Skeletal muscle cell (primary cell): ENCODE data around the gene ACBD6.

Experiments
- DNase-seq: peaks from one replicate; pipeline ENCODE4 v3.0.0-alpha.2; 2010; ENCODE audit warnings: low read depth
- H3K4me3 ChIP-seq: 2 replicates; pipeline ENCODE4 v1.5.1; 2011; ENCODE audit warnings: low read depth, mild to moderate bottlenecking, control low read depth, low read length, moderate library complexity

Gene ACBD6

GRCh38 chr1:180253585-180254495, 248.5 kb downstream of the ACBD6 start:
- H3K4me3 ChIP-seq: no peak overlapping the region
- DNase-seq: no peak

- no peak for DNase-seq
- H3K4me3 ChIP-seq: no peak overlapping the region
Measured at GRCh38 chr1:180252638-180253536, 249.5 kb downstream of the ACBD6 start.

GRCh38 chr1:180251526-180252305, 250.7 kb downstream of the ACBD6 start:
- H3K4me3 ChIP-seq: no peak overlapping the region
- DNase-seq: no peak

- no peak for DNase-seq
- no peak overlapping the region for H3K4me3 ChIP-seq
Measured at GRCh38 chr1:180250883-180251509, 251.4 kb downstream of the ACBD6 start.

GRCh38 chr1:180250499-180250770, 251.9 kb downstream of the ACBD6 start:
- DNase-seq: no peak
- H3K4me3 ChIP-seq: no peak overlapping the region

- no peak overlapping the region for H3K4me3 ChIP-seq
Measured at GRCh38 chr1:180249725-180250498, 252.5 kb downstream of the ACBD6 start.

GRCh38 chr1:180248731-180249681, 253.4 kb downstream of the ACBD6 start:
- H3K4me3 ChIP-seq: no peak overlapping the region
- no peak for DNase-seq

More at GRCh38 chr1:180249725-180250498, 252.5 kb downstream of the ACBD6 start:
- no peak for DNase-seq

- H3K4me3 ChIP-seq: no peak overlapping the region
- no peak for DNase-seq
Measured at GRCh38 chr1:180248176-180248575, 254.2 kb downstream of the ACBD6 start.

GRCh38 chr1:180247580-180247979, 254.8 kb downstream of the ACBD6 start:
- H3K4me3 ChIP-seq: no peak overlapping the region
- DNase-seq: no peak

GRCh38 chr1:180247061-180247460, 255.3 kb downstream of the ACBD6 start:
- no peak for DNase-seq
- H3K4me3 ChIP-seq: no peak overlapping the region

- H3K4me3 ChIP-seq: no peak overlapping the region
- no peak for DNase-seq
Measured at GRCh38 chr1:180246579-180246978, 255.8 kb downstream of the ACBD6 start.

GRCh38 chr1:180244840-180245239, 257.5 kb downstream of the ACBD6 start:
- no peak for DNase-seq
- H3K4me3 ChIP-seq: no peak overlapping the region

GRCh38 chr1:180243517-180244221, 258.7 kb downstream of the ACBD6 start:
- H3K4me3 ChIP-seq: no peak overlapping the region
- DNase-seq: no peak

- H3K4me3 ChIP-seq: no peak overlapping the region
- no peak for DNase-seq
Measured at GRCh38 chr1:180241716-180242544, 260.4 kb downstream of the ACBD6 start.

GRCh38 chr1:180239145-180240096, 263.0 kb downstream of the ACBD6 start:
- H3K4me3 ChIP-seq: no peak overlapping the region
- no peak for DNase-seq
